Cardiac muscle cell (in vitro differentiated cells and primary cell): ENCODE results near the gene PNLIPRP3. TPM values are rescaled to one million over a fixed set of nuclear protein-coding genes. Genes with fewer than 3 reads are reported as not detected.
"Not testable (repeated sequence)": the region's sequence is repeated elsewhere in the genome, so short reads cannot be mapped to it uniquely, and the experiment has no call there.

Source experiments
- DNase-seq, 2 donors: peaks; one replicate each; pipeline versions ENCODE4 v3.0.0 to v3.0.0-alpha.2; 2010 to 2017; ENCODE audit warnings: low read depth in 1 of 2, low spot score in 1 of 2
- H3K27ac ChIP-seq: fragments of 200-600 bp; sonication (generic); 2 replicates; pipeline ENCODE4 v1.5.1; 2016
- H3K27me3 ChIP-seq: fragments of 200-600 bp; sonication (generic); 2 replicates; pipeline ENCODE4 v1.6.0; 2016; ENCODE audit warnings: control low read depth
- H3K36me3 ChIP-seq: fragments of 200-600 bp; sonication (generic); 2 replicates; pipeline ENCODE4 v1.5.1; 2016; ENCODE audit warnings: control low read depth
- H3K4me1 ChIP-seq: fragments of 200-600 bp; sonication (generic); 2 replicates; pipeline ENCODE4 v1.8.1; 2017; ENCODE audit warnings: low read depth, mild to moderate bottlenecking, mixed run types
- H3K4me3 ChIP-seq: fragments of 200-600 bp; sonication (generic); 2 replicates; pipeline ENCODE4 v1.5.1; 2016; ENCODE audit warnings: mild to moderate bottlenecking
- H3K9me3 ChIP-seq: fragments of 200-600 bp; sonication (generic); 2 replicates; pipeline ENCODE4 v1.5.1; 2017; ENCODE audit warnings: low read depth, mild to moderate bottlenecking, control low read depth
- CTCF ChIP-seq: IDR thresholded peaks from 2 replicates; pipeline ENCODE4 v1.5.1; 2012; ENCODE audit warnings: low read depth, mild to moderate bottlenecking, low read length
- polyA plus RNA-seq: library from polyadenylated mRNA; unstranded; fragments of >200 nt; fragmentation: Nextera tagmentation; extraction: Ambion mirVana; gene quantifications from 2 replicates; pipeline ENCODE4 v1.2.1, GENCODE V29; 2016
- total RNA-seq: library from RNA; depleted of rRNA; stranded (reverse); fragments of >200 nt; gene quantifications from 2 replicates; pipeline ENCODE4 v1.2.3, GENCODE V29; 2016

PNLIPRP3 gene
- not detected in 2 replicates for total RNA-seq
- polyA plus RNA-seq: not detected in 2 replicates

GRCh38 chr10:116427671-116428070, at the start of gene PNLIPRP3:
Gene PNLIPRP3, plus strand, starts transcription at chr10:116427847. Its CDS starts 166 bp downstream, at chr10:116428013.
- TF ChIP-seq CTCF: no peak
- Histone ChIP-seq H3K27me3 (no peaks in the 10 kb centered on the region), H3K9me3 (no peaks in the 10 kb centered on the region), H3K4me1 (no peaks in the 10 kb centered on the region), H3K4me3 (no peak within 1 kb of the TSS), H3K27ac (no peak within 1 kb of the TSS), H3K36me3 (no peaks in the 10 kb centered on the region)
- DNase-seq: no peak

- Histone ChIP-seq H3K4me3 (no peak overlapping the region), H3K27ac (no peak overlapping the region), H3K9me3 (no peaks in the 10 kb centered on the region), H3K36me3 (no peaks in the 10 kb centered on the region), H3K27me3 (no peaks in the 10 kb centered on the region), H3K4me1 (no peaks in the 10 kb centered on the region)
- no peak for DNase-seq
- TF ChIP-seq CTCF: no peak
Measured at GRCh38 chr10:116382290-116382689, 45.4 kb upstream of the PNLIPRP3 start.

GRCh38 chr10:116385311-116385710, 42.3 kb upstream of the PNLIPRP3 start:
- Histone ChIP-seq H3K9me3 (no peaks in the 10 kb centered on the region), H3K27ac (no peak overlapping the region), H3K27me3 (no peaks in the 10 kb centered on the region), H3K36me3 (no peaks in the 10 kb centered on the region), H3K4me1 (no peaks in the 10 kb centered on the region), H3K4me3 (no peak overlapping the region)
- no peak for DNase-seq
- no peak for TF ChIP-seq CTCF

GRCh38 chr10:116385994-116386809, 41.4 kb upstream of the PNLIPRP3 start:
- H3K27ac ChIP-seq: no peak overlapping the region
- peak; percentile 54 for TF ChIP-seq CTCF
- no peak overlapping the region for H3K4me3 ChIP-seq
- H3K9me3 ChIP-seq: no peaks in the 10 kb centered on the region
- H3K27me3 ChIP-seq: no peaks in the 10 kb centered on the region
- no peaks in the 10 kb centered on the region for H3K36me3 ChIP-seq
- peak; percentile 42 to 49 for DNase-seq
- no peaks in the 10 kb centered on the region for H3K4me1 ChIP-seq

GRCh38 chr10:116393246-116393831, 34.3 kb upstream of the PNLIPRP3 start:
- H3K4me3 ChIP-seq, DNase-seq, H3K9me3 ChIP-seq, H3K27me3 ChIP-seq, H3K27ac ChIP-seq, H3K4me1 ChIP-seq, H3K36me3 ChIP-seq: not testable (repeated sequence)
